H9 (cell line): ENCODE measurements around the gene RSPRY1. TPM values are rescaled to one million over a fixed set of nuclear protein-coding genes. Genes with fewer than 3 reads are reported as not detected.
A peak's percentile ranks its signal among the peaks of the same experiment; 100 is the strongest.

Source experiments
- DNase-seq: peaks from one replicate; pipeline ENCODE4 v3.0.0-alpha.2; 2017
- H2AFZ ChIP-seq: one replicate; pipeline ENCODE4 v1.6.1; 2013; ENCODE audit warnings: mild to moderate bottlenecking, low read length, control low read depth, moderate library complexity
- H2AK5ac ChIP-seq: 2 replicates; pipeline ENCODE4 v1.6.1; 2013; ENCODE audit warnings: low read length, control low read depth, mixed read lengths; ENCODE audit not compliant: insufficient read length
- H2BK120ac ChIP-seq: one replicate; pipeline ENCODE4 v1.6.1; 2013; ENCODE audit warnings: low read depth, mild to moderate bottlenecking, low read length, control low read depth, inconsistent platforms; ENCODE audit not compliant: poor library complexity, severe bottlenecking
- H2BK12ac ChIP-seq: 2 replicates; pipeline ENCODE4 v1.6.1; 2013; ENCODE audit warnings: low read length, control low read depth, mixed read lengths, low read depth; ENCODE audit not compliant: insufficient read length
- H2BK15ac ChIP-seq: 2 replicates; pipeline ENCODE4 v1.6.1; 2013; ENCODE audit warnings: low read depth, low read length, control low read depth
- H2BK20ac ChIP-seq: one replicate; pipeline ENCODE4 v1.6.1; 2013; ENCODE audit warnings: low read depth, mild to moderate bottlenecking, low read length, control low read depth, inconsistent platforms; ENCODE audit not compliant: poor library complexity, severe bottlenecking
- H2BK5ac ChIP-seq: 2 replicates; pipeline ENCODE4 v1.6.1; 2013; ENCODE audit warnings: low read length, control low read depth, mixed read lengths; ENCODE audit not compliant: insufficient read length
- H3K14ac ChIP-seq: 2 replicates; pipeline ENCODE4 v1.6.1; 2013; ENCODE audit warnings: low read length, control low read depth; ENCODE audit not compliant: insufficient read depth
- H3K18ac ChIP-seq: 2 replicates; pipeline ENCODE4 v1.6.1; 2013; ENCODE audit warnings: low read depth, mild to moderate bottlenecking, mixed read lengths, low read length, control low read depth; ENCODE audit not compliant: insufficient read length
- H3K23ac ChIP-seq: 2 replicates; pipeline ENCODE4 v1.6.1; 2013; ENCODE audit warnings: low read length, control low read depth, mixed read lengths, low read depth; ENCODE audit not compliant: insufficient read length
- H3K23me2 ChIP-seq: 2 replicates; pipeline ENCODE4 v1.6.1; 2013; ENCODE audit warnings: low read depth, mild to moderate bottlenecking, mixed read lengths, low read length, control low read depth; ENCODE audit not compliant: insufficient read length, poor library complexity, severe bottlenecking
- H3K27ac ChIP-seq: 2 replicates; pipeline ENCODE4 v1.5.1; 2013; ENCODE audit warnings: low read length, control low read depth, mixed read lengths, low read depth; ENCODE audit not compliant: insufficient read length
- H3K27me3 ChIP-seq: 2 replicates; pipeline ENCODE4 v1.6.1; 2013; ENCODE audit warnings: low read length, control low read depth, inconsistent platforms; ENCODE audit not compliant: insufficient read depth
- H3K4ac ChIP-seq: 2 replicates; pipeline ENCODE4 v1.6.1; 2013; ENCODE audit warnings: low read depth, mild to moderate bottlenecking, control low read depth, inconsistent platforms, low read length, moderate library complexity
- H3K4me1 ChIP-seq: 2 replicates; pipeline ENCODE4 v1.6.1; 2013; ENCODE audit warnings: low read length, control low read depth, inconsistent platforms; ENCODE audit not compliant: insufficient read depth
- H3K4me2 ChIP-seq: 2 replicates; pipeline ENCODE4 v1.6.1; 2013; ENCODE audit warnings: low read length, control low read depth, mixed read lengths; ENCODE audit not compliant: insufficient read length, insufficient read depth
- H3K56ac ChIP-seq: 2 replicates; pipeline ENCODE4 v1.6.1; 2013; ENCODE audit warnings: low read depth, mild to moderate bottlenecking, mixed read lengths, low read length, control low read depth; ENCODE audit not compliant: insufficient read length
- H3K79me1 ChIP-seq: 2 replicates; pipeline ENCODE4 v1.6.1; 2013; ENCODE audit warnings: low read depth, mild to moderate bottlenecking, moderate library complexity, low read length, control low read depth, inconsistent platforms; ENCODE audit not compliant: insufficient read depth, poor library complexity, severe bottlenecking
- H3K79me2 ChIP-seq: 2 replicates; pipeline ENCODE4 v1.6.1; 2013; ENCODE audit warnings: low read length, control low read depth, inconsistent platforms; ENCODE audit not compliant: insufficient read depth
- H3K9ac ChIP-seq: 2 replicates; pipeline ENCODE4 v1.6.1; 2013; ENCODE audit warnings: low read length, control low read depth, mixed read lengths; ENCODE audit not compliant: insufficient read length; ENCODE audit errors: extremely low read depth
- H3K9me3 ChIP-seq: one replicate; pipeline ENCODE4 v1.6.1; 2013; ENCODE audit warnings: low read depth, low read length, inconsistent platforms; ENCODE audit not compliant: control insufficient read depth
- H3T11ph ChIP-seq: one replicate; pipeline ENCODE4 v1.6.1; 2013; ENCODE audit warnings: mild to moderate bottlenecking, low read length, control low read depth, inconsistent platforms
- H4K20me1 ChIP-seq: one replicate; pipeline ENCODE4 v1.6.1; 2013; ENCODE audit not compliant: control insufficient read depth, insufficient read length, insufficient read depth
- H4K5ac ChIP-seq: 2 replicates; pipeline ENCODE4 v1.6.1; 2013; ENCODE audit warnings: low read depth, mild to moderate bottlenecking, mixed read lengths, low read length, control low read depth; ENCODE audit not compliant: insufficient read length
- H4K8ac ChIP-seq: replicated peaks from 2 replicates; pipeline ENCODE4 v1.6.1; 2013; ENCODE audit warnings: low read length, control low read depth, mixed read lengths, low read depth; ENCODE audit not compliant: insufficient read length
- H4K91ac ChIP-seq: 2 replicates; pipeline ENCODE4 v1.6.1; 2013; ENCODE audit warnings: low read depth, mild to moderate bottlenecking, moderate library complexity, mixed read lengths, low read length, control low read depth; ENCODE audit not compliant: insufficient read length
- H3K27ac Mint-ChIP-seq, 3 experiments: 2 replicates in 2 of 3; 3 replicates in 1 of 3; pipeline ENCODE4 v1.8.0; 2020 to 2021; ENCODE audit warnings: mixed read lengths in 3 of 3, mild to moderate bottlenecking in 1 of 3, moderate library complexity in 1 of 3
- H3K27me3 Mint-ChIP-seq: 2 replicates; pipeline ENCODE4 v1.8.0; 2021; ENCODE audit warnings: low read depth, mild to moderate bottlenecking, moderate library complexity, mixed read lengths
- H3K36me3 Mint-ChIP-seq, 3 experiments: 2 replicates in 2 of 3; 3 replicates in 1 of 3; pipeline ENCODE4 v1.8.0; 2020 to 2021; ENCODE audit warnings: low read depth in 3 of 3, mixed read lengths in 3 of 3; ENCODE audit not compliant: insufficient read depth in 1 of 3
- H3K4me1 Mint-ChIP-seq, 2 experiments: 2 replicates each; pipeline ENCODE4 v1.8.0; 2020; ENCODE audit warnings: mixed read lengths in 2 of 2
- H3K4me3 Mint-ChIP-seq, 2 experiments: 2 replicates in 1 of 2; 3 replicates in 1 of 2; pipeline ENCODE4 v1.8.0; 2020 to 2021; ENCODE audit warnings: mild to moderate bottlenecking in 2 of 2, mixed read lengths in 2 of 2, moderate library complexity in 1 of 2
- H3K9me3 Mint-ChIP-seq, 2 experiments: 2 replicates in 1 of 2; 3 replicates in 1 of 2; pipeline ENCODE4 v1.8.0; 2020; ENCODE audit warnings: mild to moderate bottlenecking in 2 of 2, mixed read lengths in 2 of 2, moderate library complexity in 1 of 2
- WGBS: extraction: QIAGEN DNeasy Blood & Tissue Kit; methylation state at CpG from one replicate; pipeline ENCODE4 v1.1.7; 2013; ENCODE audit warnings: missing lambda C conversion rate, low lambda C conversion rate, mixed read lengths; ENCODE audit not compliant: insufficient read length; ENCODE audit errors: extremely low coverage; 5-methylcytosine and 5-hydroxymethylcytosine counted together
- total RNA-seq: library from RNA; stranded (reverse); gene quantifications from 2 replicates; pipeline ENCODE4 v1.2.1, GENCODE V29; 2021
- TF ChIP-seq, protein P1 (sequence below): fragments of 200-600 bp; sonication (generic); conservative IDR thresholded peaks from 3 replicates; pipeline ENCODE4 v1.8.0; 2021; ENCODE audit warnings: antibody characterized with exemption, mild to moderate bottlenecking

RSPRY1 gene
- total RNA-seq, 1 experiment from 2014 or later = 36.1 TPM

DNA sequence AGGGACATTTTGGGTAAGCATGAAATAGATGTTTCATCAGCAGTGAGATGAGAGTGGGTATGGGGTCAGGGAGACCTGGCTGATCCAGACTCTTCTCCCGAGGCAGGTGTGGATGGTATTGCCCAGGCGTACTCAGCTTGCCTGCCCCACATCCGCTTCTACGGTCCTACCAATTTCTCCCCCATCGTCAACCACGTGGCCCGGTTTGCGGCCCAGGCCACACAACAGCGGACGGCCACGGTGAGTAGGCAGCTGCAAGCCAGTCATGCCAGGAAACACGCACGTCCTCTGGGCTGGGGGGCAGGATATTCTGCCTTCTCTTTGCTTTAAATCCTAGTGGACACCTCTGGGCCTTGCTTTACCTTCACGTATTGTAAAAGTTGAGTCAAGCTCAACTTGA lies 49.1 kb upstream of the RSPRY1 start:
- Mint-ChIP-seq H3K4me1 (peaks cover 3 to 12% of the 10 kb centered on the region in 2 experiments), H3K36me3 (no peaks in the 10 kb centered on the region), H3K9me3 (no peaks in the 10 kb centered on the region), H3K4me3 (no peak overlapping the region), H3K27me3 (no peaks in the 10 kb centered on the region), H3K27ac (peak overlapping the region in 1 of 3 experiments; percentile 59; a peak in 2 of 7 replicates)
- H2BK20ac ChIP-seq = no peak overlapping the region
- H3K4me2 ChIP-seq = no peak overlapping the region
- H3K23ac ChIP-seq = no peak overlapping the region
- H3K56ac ChIP-seq = no peak overlapping the region
- TF ChIP-seq, protein P1, sequence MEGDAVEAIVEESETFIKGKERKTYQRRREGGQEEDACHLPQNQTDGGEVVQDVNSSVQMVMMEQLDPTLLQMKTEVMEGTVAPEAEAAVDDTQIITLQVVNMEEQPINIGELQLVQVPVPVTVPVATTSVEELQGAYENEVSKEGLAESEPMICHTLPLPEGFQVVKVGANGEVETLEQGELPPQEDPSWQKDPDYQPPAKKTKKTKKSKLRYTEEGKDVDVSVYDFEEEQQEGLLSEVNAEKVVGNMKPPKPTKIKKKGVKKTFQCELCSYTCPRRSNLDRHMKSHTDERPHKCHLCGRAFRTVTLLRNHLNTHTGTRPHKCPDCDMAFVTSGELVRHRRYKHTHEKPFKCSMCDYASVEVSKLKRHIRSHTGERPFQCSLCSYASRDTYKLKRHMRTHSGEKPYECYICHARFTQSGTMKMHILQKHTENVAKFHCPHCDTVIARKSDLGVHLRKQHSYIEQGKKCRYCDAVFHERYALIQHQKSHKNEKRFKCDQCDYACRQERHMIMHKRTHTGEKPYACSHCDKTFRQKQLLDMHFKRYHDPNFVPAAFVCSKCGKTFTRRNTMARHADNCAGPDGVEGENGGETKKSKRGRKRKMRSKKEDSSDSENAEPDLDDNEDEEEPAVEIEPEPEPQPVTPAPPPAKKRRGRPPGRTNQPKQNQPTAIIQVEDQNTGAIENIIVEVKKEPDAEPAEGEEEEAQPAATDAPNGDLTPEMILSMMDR = no peak
- H4K20me1 ChIP-seq = no peaks in the 10 kb centered on the region
- H4K5ac ChIP-seq = no peak overlapping the region
- no peak overlapping the region for H3K4ac ChIP-seq
- H3K14ac ChIP-seq = peak overlapping the region; percentile 1; the same call in 1 of the 2 replicates
- no peaks in the 10 kb centered on the region for H3K27me3 ChIP-seq
- no peak overlapping the region for H4K91ac ChIP-seq
- H2AK5ac ChIP-seq = no peak overlapping the region
- H2AFZ ChIP-seq = no peak overlapping the region
- no peak overlapping the region for H2BK15ac ChIP-seq
- no peaks in the 10 kb centered on the region for H3K4me1 ChIP-seq
- no peak overlapping the region for H3K27ac ChIP-seq
- H3K9me3 ChIP-seq = no peaks in the 10 kb centered on the region
- no peaks in the 10 kb centered on the region for H3K23me2 ChIP-seq
- no peaks in the 10 kb centered on the region for H3K79me2 ChIP-seq
- no peaks in the 10 kb centered on the region for H3K79me1 ChIP-seq
- no peak overlapping the region for H3T11ph ChIP-seq
- H2BK12ac ChIP-seq = no peak overlapping the region
- no peak overlapping the region for H4K8ac ChIP-seq
- no peak overlapping the region for H2BK5ac ChIP-seq
- no peak overlapping the region for H3K9ac ChIP-seq
- no peak overlapping the region for H3K18ac ChIP-seq
- no peak for DNase-seq
- H2BK120ac ChIP-seq = no peak overlapping the region
- no CpG with 5 or more reads among the region's 14 CpGs for WGBS
